RWPE1 (cell line): ENCODE results near the gene DTX3.

Experiments
- CTCF ChIA-PET: fragments of 350-600 bp; sonication (Branson Sonifier 250); formaldehyde crosslinking; extraction: SDS; loops from one replicate; lab custom pipeline; 2021; lab: Yijun Ruan, JAX
- POLR2A ChIA-PET: fragments of 400-600 bp; formaldehyde crosslinking; extraction: SDS; loops from one replicate; lab custom pipeline; 2020; ENCODE audit warnings: antibody characterized with exemption; ENCODE audit not compliant: low non-redundant PET; lab: Yijun Ruan, JAX
- DNase-seq: peaks from one replicate; pipeline ENCODE4 v3.0.0; 2012; ENCODE audit warnings: low spot score
- H3K27ac ChIP-seq: fragments of 450-650 bp; 2 replicates; pipeline ENCODE4 v1.5.1; 2017
- CTCF ChIP-seq: fragments of 450-650 bp; conservative IDR thresholded peaks from 2 replicates; pipeline ENCODE4 v1.5.1; 2017; ENCODE audit warnings: low read depth, mild to moderate bottlenecking

The DTX3 gene

DNA sequence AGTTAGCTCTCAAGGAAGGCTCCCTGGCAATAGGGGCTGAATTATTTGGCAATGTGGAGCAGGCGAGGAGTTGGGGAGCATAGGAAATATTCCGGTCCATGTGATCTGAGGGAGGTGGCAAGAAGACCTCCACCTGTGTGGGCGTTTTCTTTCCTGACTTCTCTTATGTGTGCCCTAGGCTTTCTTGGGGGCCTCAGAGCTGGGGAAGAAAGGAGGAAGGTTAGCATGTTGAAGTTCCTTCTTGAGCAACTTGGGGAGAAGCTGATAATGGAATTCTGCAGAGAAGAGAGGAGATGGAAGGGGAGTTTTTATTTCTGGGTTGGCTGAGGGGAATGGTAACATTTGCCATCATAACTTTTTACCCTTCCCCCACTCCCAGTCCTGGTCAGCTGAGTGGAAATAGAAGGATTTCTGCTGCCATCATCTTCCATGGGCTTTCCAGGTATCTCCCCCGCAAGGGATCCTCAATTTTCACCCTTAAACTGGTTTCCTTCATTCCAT is 1.2 kb downstream of the DTX3 start:
- no peak for DNase-seq
- CTCF ChIA-PET, result interaction anchor here (0.6 to 1.9 kb wide), 7 partner anchors 9 to 130 kb away, joined by 3 to 9 read pairs (median 4); partner anchors contain the start of gene B4GALNT1
- no peak for TF ChIP-seq CTCF
- peak overlapping the region; percentile 72 for H3K27ac ChIP-seq
- POLR2A ChIA-PET, result no interaction called here

- TF ChIP-seq CTCF, result no peak
- H3K27ac ChIP-seq, result no peak overlapping the region
- ChIA-PET POLR2A (no interaction called here), CTCF (interaction anchor here (0.6 to 1.9 kb wide), 5 partner anchors 14 to 129 kb away, joined by 3 to 9 read pairs (median 4); partner anchors contain the start of gene B4GALNT1)
- no peak for DNase-seq
These were observed 1.8 kb downstream of the DTX3 start for GRCh38 chr12:57606399-57606798.

DNA sequence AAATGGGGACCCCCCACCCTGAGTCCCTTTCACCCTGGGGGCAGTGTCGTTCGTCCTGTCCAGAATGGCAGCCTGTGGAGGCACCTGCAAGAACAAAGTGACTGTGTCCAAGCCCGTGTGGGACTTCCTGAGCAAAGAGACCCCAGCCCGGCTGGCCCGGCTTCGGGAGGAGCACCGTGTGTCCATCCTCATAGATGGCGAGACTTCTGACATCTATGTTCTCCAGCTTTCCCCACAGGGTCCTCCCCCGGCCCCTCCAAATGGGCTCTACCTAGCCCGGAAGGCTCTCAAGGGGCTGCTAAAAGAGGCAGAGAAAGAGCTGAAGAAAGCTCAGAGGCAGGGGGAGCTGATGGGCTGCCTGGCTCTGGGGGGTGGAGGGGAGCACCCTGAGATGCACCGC is 2.2 kb downstream of the DTX3 start:
- ChIA-PET POLR2A (no interaction called here), CTCF (interaction anchor here (0.7 to 1.9 kb wide), 4 partner anchors 24 to 556 kb away, joined by 3 to 9 read pairs (median 4); partner anchors contain the start of gene B4GALNT1)
- no peak for TF ChIP-seq CTCF
- H3K27ac ChIP-seq, result no peak overlapping the region
- DNase-seq, result no peak

- H3K27ac ChIP-seq, result peak overlapping the region; percentile 43
- no peak for TF ChIP-seq CTCF
- ChIA-PET POLR2A (interaction anchor here (0.6 kb wide), 1 partner anchor 40 kb away, joined by 6 read pairs; no protein-coding TSS in a partner anchor), CTCF (interaction anchor here (0.6 to 1.2 kb wide), 3 partner anchors 14 to 432 kb away, joined by 4 to 14 read pairs (median 6); no protein-coding TSS in a partner anchor)
- DNase-seq, result no peak
These were observed 3.5 kb downstream of the DTX3 start for GRCh38 chr12:57607958-57608663.

DNA sequence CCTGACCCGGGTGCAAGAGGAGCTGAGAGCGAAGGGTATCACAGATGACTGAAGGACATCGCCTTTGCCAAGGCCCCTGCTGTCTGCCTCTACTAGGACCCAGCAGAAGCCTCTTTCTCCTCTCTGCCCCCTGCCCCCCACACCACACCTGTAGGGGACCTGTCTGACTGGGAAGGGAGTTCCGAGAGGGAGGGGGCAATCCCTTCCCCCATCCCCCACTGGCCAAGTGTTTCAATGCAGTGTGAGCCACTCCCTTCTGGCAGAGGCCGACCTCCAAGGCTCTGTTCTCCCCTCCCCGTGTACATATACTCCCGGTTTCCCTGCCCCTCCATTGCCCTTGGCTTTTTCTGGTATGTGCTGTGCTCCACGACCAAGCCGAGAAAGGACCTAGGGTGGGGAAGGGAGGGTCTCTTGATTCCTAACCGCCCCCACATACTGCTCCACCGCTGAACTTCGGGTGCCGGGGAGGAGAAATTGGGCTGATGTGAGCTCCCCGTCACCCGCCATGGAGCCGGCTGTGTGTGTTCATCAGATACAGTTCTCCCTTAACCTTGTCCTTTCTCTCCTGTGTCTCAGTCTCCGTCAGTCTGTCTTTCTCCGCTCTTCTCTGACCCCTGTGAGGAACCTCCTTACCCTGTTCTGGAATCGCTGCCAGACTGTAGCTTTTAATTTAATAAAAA is 4.6 kb downstream of the DTX3 start:
- no peak for TF ChIP-seq CTCF
- peak overlapping the region; percentile 43 for H3K27ac ChIP-seq
- ChIA-PET CTCF (no interaction called here), POLR2A (interaction anchor here (0.6 kb wide), 1 partner anchor 146 kb away, joined by 3 read pairs; no protein-coding TSS in a partner anchor)
- no peak for DNase-seq
